ENCODE measurements around the gene NAB2. TPM values are rescaled to one million over a fixed set of nuclear protein-coding genes. Genes with fewer than 3 reads are reported as not detected.

The NAB2 gene
- total RNA-seq, 4 donors from 2014 or later, result 11.8 to 48.0 (median 16.1) TPM

GRCh38 chr12:57129321-57129842, 40.5 kb downstream of the NAB2 start:
- H3K4me3 ChIP-seq (replicated peaks in 1 of 3), result peak overlapping the region in 2 of 3 donors; percentile 45 to 98
- peak overlapping the region; percentile 4 to 98 (median 88) for H3K27ac ChIP-seq
- H3K4me1 ChIP-seq, result peaks cover 14 to 21% of the 10 kb centered on the region in 2 donors
- H3K27me3 ChIP-seq, result no peaks in the 10 kb centered on the region
- no peaks in the 10 kb centered on the region for H3K36me3 ChIP-seq
- WGBS, 2 donors, result 19 to 41% methylated on average over 7 to 12 of the region's 12 CpGs
- intact Hi-C loops (cut with DNase I), result no loop called here
- no peak for DNase-seq
- TF ChIP-seq POLR2A (IDR thresholded peaks at IDR 0.05), result no peak
- TF ChIP-seq CTCF (IDR thresholded peaks at IDR 0.05), result no peak
- no peaks in the 10 kb centered on the region for H3K9me3 ChIP-seq

GRCh38 chr12:57129889-57130288, 41.0 kb downstream of the NAB2 start:
- no peaks in the 10 kb centered on the region for H3K9me3 ChIP-seq
- peaks cover 14 to 21% of the 10 kb centered on the region in 2 donors for H3K4me1 ChIP-seq
- no peaks in the 10 kb centered on the region for H3K36me3 ChIP-seq
- no peaks in the 10 kb centered on the region for H3K27me3 ChIP-seq
- H3K27ac ChIP-seq, result peak overlapping the region in 2 of 3 donors; percentile 88 to 98
- intact Hi-C loops (cut with DNase I), result no loop called here
- TF ChIP-seq CTCF (IDR thresholded peaks at IDR 0.05) (no peak), POLR2A (IDR thresholded peaks at IDR 0.05) (no peak)
- no peak for DNase-seq
- peak overlapping the region in 1 of 3 donors; percentile 45 for H3K4me3 ChIP-seq (replicated peaks in 1 of 3)

- intact Hi-C loops (cut with DNase I), result no loop called here
- Histone ChIP-seq H3K4me3 (replicated peaks in 1 of 3) (no peak overlapping the region), H3K4me1 (peaks cover 14 to 21% of the 10 kb centered on the region in 2 donors)
These were observed 42.0 kb downstream of the NAB2 start for GRCh38 chr12:57130941-57131340.

GRCh38 chr12:57131896-57132744, 43.2 kb downstream of the NAB2 start:
- TF ChIP-seq CTCF (IDR thresholded peaks at IDR 0.05) (no peak), POLR2A (IDR thresholded peaks at IDR 0.05) (no peak)
- H3K36me3 ChIP-seq, result no peaks in the 10 kb centered on the region
- no peaks in the 10 kb centered on the region for H3K9me3 ChIP-seq
- H3K27ac ChIP-seq, result peak overlapping the region in 2 of 3 donors; percentile 21 to 42
- 56 to 57% methylated on average over 9 of the region's 9 CpGs for WGBS, 2 donors
- peak overlapping the region in 1 of 3 donors; percentile 6 for H3K4me3 ChIP-seq (replicated peaks in 1 of 3)
- DNase-seq, result no peak
- H3K4me1 ChIP-seq, result peaks cover 6 to 15% of the 10 kb centered on the region in 2 donors
- intact Hi-C loops (cut with DNase I), result no loop called here
- H3K27me3 ChIP-seq, result no peaks in the 10 kb centered on the region

More at GRCh38 chr12:57130941-57131340, 42.0 kb downstream of the NAB2 start:
- Histone ChIP-seq H3K27me3 (no peaks in the 10 kb centered on the region), H3K9me3 (no peaks in the 10 kb centered on the region), H3K36me3 (no peaks in the 10 kb centered on the region), H3K27ac (peak overlapping the region in 2 of 3 donors; percentile 42 to 88)
- no peak for DNase-seq
- no peak for TF ChIP-seq CTCF (IDR thresholded peaks at IDR 0.05)
- no peak for TF ChIP-seq POLR2A (IDR thresholded peaks at IDR 0.05)
- 72 to 80% methylated on average over 2 of the region's 2 CpGs for WGBS, 2 donors

GRCh38 chr12:57133013-57133569, 44.2 kb downstream of the NAB2 start:
- intact Hi-C loops (cut with DNase I), result no loop called here
- no peaks in the 10 kb centered on the region for H3K9me3 ChIP-seq
- H3K4me3 ChIP-seq (replicated peaks in 1 of 3), result no peak overlapping the region
- no peak for TF ChIP-seq CTCF (IDR thresholded peaks at IDR 0.05)
- TF ChIP-seq POLR2A (IDR thresholded peaks at IDR 0.05), result no peak
- peak overlapping the region; percentile 21 to 74 (median 68) for H3K27ac ChIP-seq
- DNase-seq, result no peak
- H3K27me3 ChIP-seq, result no peaks in the 10 kb centered on the region
- 70 to 77% methylated on average over 4 of the region's 4 CpGs for WGBS, 2 donors
- peaks cover 11 to 15% of the 10 kb centered on the region in 2 donors for H3K4me1 ChIP-seq
- no peaks in the 10 kb centered on the region for H3K36me3 ChIP-seq

Measured in thyroid gland (tissue), 4 donors.